Measurements from ENCODE around the gene DDAH2. TPM values are rescaled to one million over a fixed set of nuclear protein-coding genes. Genes with fewer than 3 reads are reported as not detected.

DDAH2 gene
- total RNA-seq, 1 experiment from 2014 or later, result 80.0 TPM

GRCh38 chr6:31706599-31706998, 22.5 kb downstream of the DDAH2 start, which contains the start of gene LY6G6F:
Gene LY6G6F, plus strand, starts transcription at chr6:31706866. Its CDS starts 41 bp downstream, at chr6:31706907.
- Histone ChIP-seq H3K4me1 (replicated peaks) (peaks cover 19% of the 10 kb centered on the region), H3K9me3 (replicated peaks) (no peaks in the 10 kb centered on the region), H3K4me3 (no peak within 1 kb of the TSS), H3K27me3 (replicated peaks) (no peaks in the 10 kb centered on the region), H3K36me3 (0 out of 2 replicates have a peak, but pooled peaks cover under 1% of the 10 kb centered on the region), H3K27ac (no peak within 1 kb of the TSS)
- no peak for DNase-seq (ENCODE audit: low read depth in 1 of 2, low spot score in 2 of 2)

GRCh38 chr6:31705931-31706330, 23.2 kb downstream of the DDAH2 start:
- Histone ChIP-seq H3K27ac (no peak overlapping the region), H3K27me3 (replicated peaks) (no peaks in the 10 kb centered on the region), H3K4me1 (replicated peaks) (peaks cover 21% of the 10 kb centered on the region), H3K36me3 (0 out of 2 replicates have a peak, but pooled peaks cover 4% of the 10 kb centered on the region), H3K4me3 (no peak overlapping the region), H3K9me3 (replicated peaks) (no peaks in the 10 kb centered on the region)
- DNase-seq (ENCODE audit: low read depth in 1 of 2, low spot score in 2 of 2), result no peak

DNA sequence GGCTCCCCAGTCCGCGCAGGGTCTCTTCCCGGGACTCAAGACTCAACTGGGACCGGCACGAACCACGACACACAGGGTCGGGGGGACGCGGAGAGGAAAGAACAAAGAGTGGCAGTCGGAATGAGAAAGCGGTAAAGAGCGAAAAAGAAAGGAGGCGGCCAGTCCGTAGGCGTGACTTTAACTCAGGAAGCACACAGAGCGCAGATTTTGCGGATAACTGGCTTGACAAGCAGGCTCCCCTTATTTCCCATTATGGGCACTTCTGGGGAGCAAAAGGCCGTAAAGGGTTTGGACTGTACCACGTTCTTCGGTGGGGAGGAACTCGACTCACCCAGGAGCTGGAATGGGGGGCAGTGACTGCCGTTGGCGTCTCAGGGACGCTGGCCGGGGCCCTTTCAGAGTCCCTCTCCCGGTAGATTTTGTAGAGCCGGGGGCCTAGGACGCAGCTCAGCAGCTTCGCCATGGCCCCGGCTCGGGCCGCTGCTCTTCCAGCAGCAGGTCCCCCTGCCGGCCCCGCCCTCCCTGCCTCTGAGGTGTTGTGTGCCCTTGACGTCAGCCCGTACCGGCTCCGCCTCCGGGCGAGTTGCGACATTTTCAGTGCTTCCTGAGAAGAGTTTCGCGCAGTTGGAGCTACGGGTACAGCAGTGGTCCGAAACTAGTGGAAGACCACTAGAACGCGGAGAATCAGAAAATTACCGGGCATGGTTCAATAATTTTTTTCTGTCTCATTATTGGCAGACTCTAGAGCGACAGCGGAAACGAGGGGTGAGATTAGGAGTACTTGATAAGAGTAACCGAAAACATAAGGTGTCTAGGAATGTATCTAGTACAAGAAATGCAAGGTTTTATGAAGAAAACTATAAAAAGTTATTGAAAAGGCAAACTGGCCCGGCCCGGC, 26.0 kb downstream of the DDAH2 start, which contains the start of gene ABHD16A:
ABHD16A (minus strand) TSS at position 506 of the 898 bp plus-strand sequence; CDS start at position 463, 43 bp downstream.
- H3K4me1 ChIP-seq (replicated peaks), result peaks cover 21% of the 10 kb centered on the region
- H3K36me3 ChIP-seq, result peaks cover 14% of the 10 kb centered on the region
- peak; percentile 95 to 99 for DNase-seq (ENCODE audit: low read depth in 1 of 2, low spot score in 2 of 2)
- H3K9me3 ChIP-seq (replicated peaks), result no peaks in the 10 kb centered on the region
- peak within 1 kb of the TSS; percentile 84 for H3K27ac ChIP-seq
- no peaks in the 10 kb centered on the region for H3K27me3 ChIP-seq (replicated peaks)
- H3K4me3 ChIP-seq, result peak within 1 kb of the TSS; percentile 65

DNA sequence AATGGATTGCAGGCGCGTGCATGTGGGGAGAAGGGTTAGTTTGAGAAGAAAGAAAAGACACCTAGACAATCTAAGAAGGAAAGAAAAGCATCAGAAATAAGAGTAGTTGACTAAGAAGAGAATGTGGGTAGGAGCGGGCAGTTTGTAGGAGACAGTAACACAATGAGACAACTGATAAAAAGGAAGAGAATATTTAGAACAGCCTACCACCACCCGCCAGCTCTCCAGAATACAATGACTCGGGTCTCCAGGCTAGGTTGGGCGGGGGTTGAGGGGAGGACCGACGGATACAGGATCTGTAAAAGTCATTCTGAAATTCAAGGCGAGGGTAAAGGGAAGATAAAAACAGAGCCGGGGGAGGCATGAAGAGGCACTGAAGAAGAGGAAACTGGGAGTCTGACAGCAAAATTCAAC, 26.7 kb downstream of the DDAH2 start:
- no peaks in the 10 kb centered on the region for H3K27me3 ChIP-seq (replicated peaks)
- no peak for DNase-seq (ENCODE audit: low read depth in 1 of 2, low spot score in 2 of 2)
- H3K36me3 ChIP-seq, result peaks cover 19% of the 10 kb centered on the region
- peak overlapping the region; percentile 84 for H3K27ac ChIP-seq
- H3K4me1 ChIP-seq (replicated peaks), result peaks cover 21% of the 10 kb centered on the region
- no peaks in the 10 kb centered on the region for H3K9me3 ChIP-seq (replicated peaks)
- peak overlapping the region; percentile 65 for H3K4me3 ChIP-seq

- Histone ChIP-seq H3K9me3 (replicated peaks) (no peaks in the 10 kb centered on the region), H3K27me3 (replicated peaks) (no peaks in the 10 kb centered on the region), H3K36me3 (peaks cover 25% of the 10 kb centered on the region), H3K27ac (peak overlapping the region; percentile 84; the same call in 1 of the 2 replicates), H3K4me1 (replicated peaks) (peaks cover 21% of the 10 kb centered on the region), H3K4me3 (peak overlapping the region; percentile 65)
- DNase-seq (ENCODE audit: low read depth in 1 of 2, low spot score in 2 of 2), result no peak
Observed at GRCh38 chr6:31701666-31702404, 27.3 kb downstream of the DDAH2 start.

GRCh38 chr6:31700740-31701401, 28.2 kb downstream of the DDAH2 start:
- Histone ChIP-seq H3K4me1 (replicated peaks) (peaks cover 21% of the 10 kb centered on the region), H3K36me3 (peaks cover 27% of the 10 kb centered on the region), H3K4me3 (no peak overlapping the region), H3K27me3 (replicated peaks) (no peaks in the 10 kb centered on the region), H3K27ac (no peak overlapping the region), H3K9me3 (replicated peaks) (no peaks in the 10 kb centered on the region)
- no peak for DNase-seq (ENCODE audit: low read depth in 1 of 2, low spot score in 2 of 2)

DNA sequence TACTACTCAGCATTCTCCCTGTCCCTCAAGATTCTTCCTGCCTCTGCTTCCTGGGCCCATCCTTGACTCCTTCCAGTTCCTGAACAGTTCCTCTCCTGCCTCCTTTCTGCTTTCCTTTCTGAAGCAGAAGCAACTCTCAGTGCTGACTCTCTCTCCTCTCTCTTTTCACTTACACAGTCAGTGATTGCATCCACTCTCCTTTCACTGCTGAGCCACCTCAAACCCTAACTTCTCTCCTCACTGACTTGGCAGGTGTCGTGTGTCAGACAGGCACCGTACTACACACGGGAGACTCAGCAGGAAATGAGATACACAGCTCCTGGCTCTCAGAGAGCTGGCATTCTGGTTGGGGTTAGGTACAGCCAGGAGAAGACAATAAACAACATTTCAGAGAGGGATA, 31.5 kb downstream of the DDAH2 start:
- H3K36me3 ChIP-seq, result peaks cover 57% of the 10 kb centered on the region
- H3K4me1 ChIP-seq (replicated peaks), result peaks cover 6% of the 10 kb centered on the region
- H3K9me3 ChIP-seq (replicated peaks), result no peaks in the 10 kb centered on the region
- no peak for DNase-seq (ENCODE audit: low read depth in 1 of 2, low spot score in 2 of 2)
- H3K4me3 ChIP-seq, result no peak overlapping the region
- H3K27ac ChIP-seq, result no peak overlapping the region
- no peaks in the 10 kb centered on the region for H3K27me3 ChIP-seq (replicated peaks)

DNA sequence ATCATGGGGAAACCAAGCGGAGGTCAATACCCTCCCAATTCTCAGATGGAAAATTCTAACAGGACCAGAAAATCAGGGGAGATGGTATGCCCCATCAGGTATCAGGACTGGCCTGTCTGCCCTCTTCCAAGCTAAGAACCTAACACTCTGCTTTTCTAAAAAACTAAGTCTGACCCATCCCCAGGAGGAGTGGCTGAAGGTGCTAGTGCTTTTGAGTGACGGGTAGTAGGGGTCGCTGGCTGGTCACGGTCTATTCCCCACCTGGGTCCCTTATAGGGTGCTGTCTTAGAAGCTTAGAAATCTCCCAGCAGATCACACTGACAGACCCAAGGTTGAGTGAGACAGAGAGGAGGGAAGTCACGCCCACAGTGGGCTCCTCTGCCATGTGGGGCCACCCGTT, 35.6 kb downstream of the DDAH2 start:
- H3K36me3 ChIP-seq, result peaks cover 71% of the 10 kb centered on the region
- H3K27me3 ChIP-seq (replicated peaks), result no peaks in the 10 kb centered on the region
- no peaks in the 10 kb centered on the region for H3K9me3 ChIP-seq (replicated peaks)
- H3K4me1 ChIP-seq (replicated peaks), result no peaks in the 10 kb centered on the region
- no peak overlapping the region for H3K4me3 ChIP-seq
- H3K27ac ChIP-seq, result no peak overlapping the region
- no peak for DNase-seq (ENCODE audit: low read depth in 1 of 2, low spot score in 2 of 2)

- Histone ChIP-seq H3K36me3 (peaks cover 77% of the 10 kb centered on the region), H3K9me3 (replicated peaks) (no peaks in the 10 kb centered on the region), H3K4me1 (replicated peaks) (no peaks in the 10 kb centered on the region), H3K4me3 (no peak overlapping the region), H3K27me3 (replicated peaks) (no peaks in the 10 kb centered on the region), H3K27ac (no peak overlapping the region)
- no peak for DNase-seq (ENCODE audit: low read depth in 1 of 2, low spot score in 2 of 2)
Observed at GRCh38 chr6:31692886-31693285, 36.2 kb downstream of the DDAH2 start.

DNA sequence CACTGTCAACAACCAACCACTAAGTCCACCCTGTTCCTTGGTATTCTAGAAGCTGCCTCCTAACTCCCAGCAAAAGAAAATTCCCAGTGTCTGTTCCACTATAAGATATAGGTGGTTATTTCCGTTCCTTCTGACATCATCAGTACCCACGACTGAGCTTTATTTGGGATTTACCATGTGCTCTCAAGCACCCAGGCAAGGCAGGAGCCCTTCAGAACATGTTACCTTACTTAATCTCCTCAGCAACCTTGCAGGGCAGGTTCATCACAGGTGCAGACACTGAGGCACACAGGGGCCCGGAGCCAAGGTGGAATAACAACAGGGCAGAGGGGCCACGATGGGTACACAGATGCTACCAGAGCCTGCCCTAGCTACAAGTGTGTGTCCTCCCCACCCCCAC, 36.7 kb downstream of the DDAH2 start:
- H3K4me1 ChIP-seq (replicated peaks), result no peaks in the 10 kb centered on the region
- H3K27me3 ChIP-seq (replicated peaks), result no peaks in the 10 kb centered on the region
- DNase-seq (ENCODE audit: low read depth in 1 of 2, low spot score in 2 of 2), result no peak
- H3K9me3 ChIP-seq (replicated peaks), result no peaks in the 10 kb centered on the region
- H3K27ac ChIP-seq, result no peak overlapping the region
- H3K36me3 ChIP-seq, result peaks cover 75% of the 10 kb centered on the region
- no peak overlapping the region for H3K4me3 ChIP-seq

GRCh38 chr6:31691564-31692108, 37.5 kb downstream of the DDAH2 start:
- peaks cover 75% of the 10 kb centered on the region for H3K36me3 ChIP-seq
- no peaks in the 10 kb centered on the region for H3K9me3 ChIP-seq (replicated peaks)
- H3K4me3 ChIP-seq, result no peak overlapping the region
- no peak for DNase-seq (ENCODE audit: low read depth in 1 of 2, low spot score in 2 of 2)
- no peak overlapping the region for H3K27ac ChIP-seq
- no peaks in the 10 kb centered on the region for H3K27me3 ChIP-seq (replicated peaks)
- no peaks in the 10 kb centered on the region for H3K4me1 ChIP-seq (replicated peaks)

- Histone ChIP-seq H3K4me1 (replicated peaks) (no peaks in the 10 kb centered on the region), H3K9me3 (replicated peaks) (no peaks in the 10 kb centered on the region), H3K36me3 (peaks cover 78% of the 10 kb centered on the region), H3K4me3 (no peak overlapping the region), H3K27me3 (replicated peaks) (no peaks in the 10 kb centered on the region), H3K27ac (no peak overlapping the region)
- no peak for DNase-seq (ENCODE audit: low read depth in 1 of 2, low spot score in 2 of 2)
Observed at GRCh38 chr6:31691078-31691463, 38.0 kb downstream of the DDAH2 start.
